KMS-11 (cell line): ENCODE data around the gene DPPA2.
"Not testable (repeated sequence)": the region's sequence is repeated elsewhere in the genome, so short reads cannot be mapped to it uniquely, and the experiment has no call there.

Experiments
- H2AFZ ChIP-seq: fragments of 200-600 bp; sonication (generic); 2 replicates; pipeline ENCODE4 v1.6.1; 2016; ENCODE audit warnings: antibody characterized with exemption, mixed run types, low read depth
- H3K27ac ChIP-seq: fragments of 200-600 bp; sonication (generic); 2 replicates; pipeline ENCODE4 v1.6.1; 2016; ENCODE audit warnings: mild to moderate bottlenecking, mixed run types
- H3K27me3 ChIP-seq: fragments of 200-600 bp; sonication (generic); 2 replicates; pipeline ENCODE4 v1.6.1; 2017; ENCODE audit warnings: mild to moderate bottlenecking, low read depth, mixed run types, moderate library complexity; ENCODE audit not compliant: insufficient read depth
- H3K36me3 ChIP-seq: fragments of 200-600 bp; sonication (generic); 2 replicates; pipeline ENCODE4 v1.6.1; 2017; ENCODE audit warnings: mild to moderate bottlenecking, mixed run types; ENCODE audit not compliant: insufficient read depth
- H3K4me1 ChIP-seq: fragments of 200-600 bp; sonication (generic); 2 replicates; pipeline ENCODE4 v1.6.1; 2016; ENCODE audit warnings: mild to moderate bottlenecking, low read depth, mixed run types; ENCODE audit not compliant: poor library complexity, severe bottlenecking
- H3K4me2 ChIP-seq: fragments of 200-600 bp; sonication (generic); 2 replicates; pipeline ENCODE4 v1.7.0; 2016; ENCODE audit warnings: mild to moderate bottlenecking, mixed run types
- H3K4me3 ChIP-seq: fragments of 200-600 bp; sonication (generic); IDR thresholded peaks from 2 replicates; pipeline ENCODE4 v1.6.1; 2017; ENCODE audit warnings: low read depth, low read length, mixed read lengths; ENCODE audit not compliant: insufficient read depth
- H3K79me2 ChIP-seq: fragments of 200-600 bp; sonication (generic); 2 replicates; pipeline ENCODE4 v1.6.1; 2016; ENCODE audit warnings: low read depth, mixed run types; ENCODE audit not compliant: insufficient read depth
- H3K9ac ChIP-seq: fragments of 200-600 bp; sonication (generic); 2 replicates; pipeline ENCODE4 v1.6.1; 2016; ENCODE audit warnings: mild to moderate bottlenecking, mixed run types
- H4K20me1 ChIP-seq: fragments of 200-600 bp; sonication (generic); 2 replicates; pipeline ENCODE4 v1.6.1; 2016; ENCODE audit warnings: mild to moderate bottlenecking, mixed run types; ENCODE audit not compliant: insufficient read depth
- TF ChIP-seq, protein P1 (sequence below): fragments of 200-600 bp; sonication (generic); conservative IDR thresholded peaks from 2 replicates; pipeline ENCODE4 v1.6.1; 2017; ENCODE audit warnings: low read depth, mild to moderate bottlenecking, antibody characterized with exemption, low read length, moderate library complexity, mixed read lengths

The DPPA2 gene, protein sequence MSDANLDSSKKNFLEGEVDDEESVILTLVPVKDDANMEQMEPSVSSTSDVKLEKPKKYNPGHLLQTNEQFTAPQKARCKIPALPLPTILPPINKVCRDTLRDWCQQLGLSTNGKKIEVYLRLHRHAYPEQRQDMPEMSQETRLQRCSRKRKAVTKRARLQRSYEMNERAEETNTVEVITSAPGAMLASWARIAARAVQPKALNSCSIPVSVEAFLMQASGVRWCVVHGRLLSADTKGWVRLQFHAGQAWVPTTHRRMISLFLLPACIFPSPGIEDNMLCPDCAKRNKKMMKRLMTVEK

DNA sequence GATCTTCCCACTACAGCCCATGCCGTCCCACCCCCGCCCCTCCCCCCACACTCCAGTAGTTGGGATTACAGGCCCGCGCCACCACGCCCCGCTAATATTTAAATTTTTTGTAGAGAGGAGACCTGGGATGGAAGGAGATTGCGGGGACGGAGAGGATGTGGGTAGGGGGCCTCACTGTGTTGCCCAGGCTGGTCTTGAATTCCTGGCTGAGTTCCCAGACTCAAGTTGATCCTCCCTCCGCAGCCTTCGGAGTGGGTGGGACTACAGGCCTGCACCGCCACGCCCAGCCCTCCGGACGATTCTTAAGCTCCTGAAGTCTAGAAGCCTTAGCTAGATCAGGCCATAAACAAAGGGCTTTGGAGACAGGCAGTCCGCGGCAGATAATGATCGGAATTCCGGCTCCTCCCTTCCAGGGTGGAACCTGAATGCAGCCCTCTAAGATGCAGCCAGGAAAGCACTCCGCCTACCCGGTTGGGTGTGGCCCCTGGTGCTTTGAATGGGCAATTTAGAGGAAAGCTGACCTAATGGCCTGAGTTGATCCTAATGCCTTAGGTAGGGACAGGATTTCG is at the start of gene DPPA2:
Gene DPPA2, minus strand, starts transcription at position 356 of the 569 bp plus-strand sequence. CDS start 1,975 bp downstream, outside the sequence.
- H3K27ac ChIP-seq = no peak within 1 kb of the TSS

DNA sequence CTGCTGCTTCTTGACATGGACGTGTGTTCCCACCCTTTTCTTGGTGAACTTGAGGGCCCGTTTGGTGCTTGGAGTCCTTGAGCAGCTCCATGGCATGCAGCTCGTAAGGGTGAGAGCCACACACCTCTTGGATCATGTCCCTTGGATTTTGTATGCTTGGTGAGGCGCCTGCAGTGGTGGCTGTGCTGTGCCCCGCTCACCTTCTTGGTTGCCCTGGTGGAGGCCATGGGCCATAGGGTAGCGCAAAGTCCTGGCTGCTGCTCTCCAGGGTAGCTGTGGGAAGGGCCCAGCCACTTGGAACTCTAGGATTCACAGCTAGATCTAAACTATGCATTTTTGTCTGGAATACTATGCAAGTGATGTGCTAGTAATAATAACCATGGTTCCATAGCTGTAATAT is 47.8 kb upstream of the DPPA2 start:
- no peak overlapping the region for H3K9ac ChIP-seq
- H2AFZ ChIP-seq = no peak overlapping the region
- H3K4me1 ChIP-seq = no peaks in the 10 kb centered on the region
- no peak overlapping the region for H3K4me2 ChIP-seq
- no peak overlapping the region for H3K27ac ChIP-seq
- H3K36me3 ChIP-seq = no peaks in the 10 kb centered on the region
- H3K4me3 ChIP-seq = no peak overlapping the region
- H3K27me3 ChIP-seq = no peaks in the 10 kb centered on the region
- TF ChIP-seq, protein P1, sequence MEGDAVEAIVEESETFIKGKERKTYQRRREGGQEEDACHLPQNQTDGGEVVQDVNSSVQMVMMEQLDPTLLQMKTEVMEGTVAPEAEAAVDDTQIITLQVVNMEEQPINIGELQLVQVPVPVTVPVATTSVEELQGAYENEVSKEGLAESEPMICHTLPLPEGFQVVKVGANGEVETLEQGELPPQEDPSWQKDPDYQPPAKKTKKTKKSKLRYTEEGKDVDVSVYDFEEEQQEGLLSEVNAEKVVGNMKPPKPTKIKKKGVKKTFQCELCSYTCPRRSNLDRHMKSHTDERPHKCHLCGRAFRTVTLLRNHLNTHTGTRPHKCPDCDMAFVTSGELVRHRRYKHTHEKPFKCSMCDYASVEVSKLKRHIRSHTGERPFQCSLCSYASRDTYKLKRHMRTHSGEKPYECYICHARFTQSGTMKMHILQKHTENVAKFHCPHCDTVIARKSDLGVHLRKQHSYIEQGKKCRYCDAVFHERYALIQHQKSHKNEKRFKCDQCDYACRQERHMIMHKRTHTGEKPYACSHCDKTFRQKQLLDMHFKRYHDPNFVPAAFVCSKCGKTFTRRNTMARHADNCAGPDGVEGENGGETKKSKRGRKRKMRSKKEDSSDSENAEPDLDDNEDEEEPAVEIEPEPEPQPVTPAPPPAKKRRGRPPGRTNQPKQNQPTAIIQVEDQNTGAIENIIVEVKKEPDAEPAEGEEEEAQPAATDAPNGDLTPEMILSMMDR = no peak
- H4K20me1 ChIP-seq = no peaks in the 10 kb centered on the region
- H3K79me2 ChIP-seq = no peaks in the 10 kb centered on the region

More for the DNA sequence above, at the start of gene DPPA2:
- no peaks in the 10 kb centered on the region for H3K36me3 ChIP-seq
- H3K4me1 ChIP-seq = no peaks in the 10 kb centered on the region
- no peaks in the 10 kb centered on the region for H3K79me2 ChIP-seq
- TF ChIP-seq, protein P1 = no peak
- H3K9ac ChIP-seq = no peak within 1 kb of the TSS
- H3K4me3 ChIP-seq = no peak within 1 kb of the TSS
- H2AFZ ChIP-seq = no peak within 1 kb of the TSS
- no peak within 1 kb of the TSS for H3K4me2 ChIP-seq
- H4K20me1 ChIP-seq = no peaks in the 10 kb centered on the region
- no peaks in the 10 kb centered on the region for H3K27me3 ChIP-seq

DNA sequence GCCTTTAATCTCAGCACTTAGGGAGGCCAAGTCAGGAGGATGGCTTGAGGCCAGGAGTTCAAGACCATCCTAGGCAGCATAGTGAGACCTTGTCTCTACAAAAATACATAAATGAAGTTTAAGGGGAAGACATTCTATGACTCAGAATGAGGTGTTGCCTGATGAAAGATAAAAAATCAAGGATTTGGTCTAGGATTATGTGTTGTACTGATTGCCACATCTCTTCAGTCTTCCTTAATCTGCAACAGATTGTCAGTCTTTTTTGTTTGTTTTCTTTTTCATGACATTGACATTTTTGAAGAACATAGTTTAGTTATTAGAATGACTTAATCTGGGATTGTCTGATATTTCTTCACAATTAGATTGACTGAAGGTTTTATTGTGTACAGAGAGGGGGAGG is 47.3 kb upstream of the DPPA2 start:
- Histone ChIP-seq H3K27ac (no peak overlapping the region), H3K4me2 (no peak overlapping the region), H3K79me2 (no peaks in the 10 kb centered on the region), H2AFZ (no peak overlapping the region), H3K4me3 (no peak overlapping the region), H3K27me3 (no peaks in the 10 kb centered on the region), H4K20me1 (no peaks in the 10 kb centered on the region), H3K36me3 (no peaks in the 10 kb centered on the region), H3K4me1 (no peaks in the 10 kb centered on the region), H3K9ac (no peak overlapping the region)
- TF ChIP-seq, protein P1 = no peak

DNA sequence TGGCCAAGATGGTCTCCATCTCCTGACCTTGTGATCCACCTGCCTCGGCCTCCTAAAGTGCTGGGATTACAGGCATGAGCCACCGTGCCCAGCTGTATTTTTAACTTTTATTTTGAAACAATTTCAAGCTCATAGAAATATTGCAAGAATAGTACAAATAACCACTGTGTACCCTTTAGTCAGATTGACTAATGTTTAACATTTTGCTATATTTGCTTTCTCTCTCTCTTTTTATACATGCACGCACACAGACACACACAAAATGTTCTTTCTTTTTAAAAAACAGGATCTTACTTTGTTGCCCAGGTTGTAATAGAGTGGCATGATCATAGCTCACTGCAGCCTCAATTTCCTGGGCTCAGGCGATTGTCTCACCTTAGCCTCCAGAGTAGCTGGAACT is 46.5 kb upstream of the DPPA2 start:
- Histone ChIP-seq H3K27me3 (no peaks in the 10 kb centered on the region), H3K36me3 (no peaks in the 10 kb centered on the region), H4K20me1 (no peaks in the 10 kb centered on the region), H3K4me2 (no peak overlapping the region), H3K4me1 (no peaks in the 10 kb centered on the region), H3K27ac (no peak overlapping the region), H3K79me2 (no peaks in the 10 kb centered on the region), H3K9ac (no peak overlapping the region), H2AFZ (no peak overlapping the region), H3K4me3 (no peak overlapping the region)
- TF ChIP-seq, protein P1 = no peak

DNA sequence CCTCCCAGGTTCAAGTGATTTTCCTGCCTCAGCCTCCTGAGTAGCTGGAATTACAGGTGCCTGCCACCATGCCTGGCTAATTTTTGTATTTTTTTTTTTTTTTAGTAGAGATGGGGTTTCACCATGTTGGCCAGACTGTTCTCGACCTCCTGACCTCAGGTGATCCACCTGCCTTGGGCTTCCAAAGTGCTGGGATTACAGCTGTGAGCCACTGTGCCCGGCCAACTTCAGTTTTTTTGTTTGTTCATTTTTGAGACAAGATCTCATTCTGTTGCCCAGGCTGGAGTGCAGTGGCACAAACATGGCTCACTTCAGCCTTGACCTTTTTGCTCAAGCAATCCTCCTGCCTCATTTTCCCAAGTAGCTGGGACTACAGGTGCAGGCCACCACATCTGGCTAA is 42.5 kb upstream of the DPPA2 start:
- not testable (repeated sequence) for H3K79me2 ChIP-seq, H3K27me3 ChIP-seq, H2AFZ ChIP-seq, H3K9ac ChIP-seq, H3K36me3 ChIP-seq, H4K20me1 ChIP-seq, H3K4me1 ChIP-seq, H3K27ac ChIP-seq, H3K4me3 ChIP-seq, H3K4me2 ChIP-seq
